Osteoblast (primary cell): Measurements from ENCODE around the gene TXNDC17. TPM values are rescaled to one million over a fixed set of nuclear protein-coding genes. Genes with fewer than 3 reads are reported as not detected.
A peak's percentile ranks its signal among the peaks of the same experiment; 100 is the strongest.

ENCODE experiments used
- DNase-seq: peaks from one replicate; pipeline ENCODE4 v3.0.0; 2011; ENCODE audit warnings: low spot score, mixed read lengths; ENCODE audit not compliant: insufficient read length; ENCODE audit errors: missing footprints
- H2AFZ ChIP-seq: 2 replicates; pipeline ENCODE4 v1.6.0; 2011; ENCODE audit warnings: mild to moderate bottlenecking, low read length
- H3K27ac ChIP-seq: 2 replicates; pipeline ENCODE4 v1.5.1; 2011; ENCODE audit warnings: mild to moderate bottlenecking, low read depth, low read length, moderate library complexity
- H3K27me3 ChIP-seq: 2 replicates; pipeline ENCODE4 v1.6.0; 2012; ENCODE audit warnings: mild to moderate bottlenecking, control low read depth, inconsistent platforms, low read length, moderate library complexity; ENCODE audit not compliant: insufficient read depth
- H3K36me3 ChIP-seq: 2 replicates; pipeline ENCODE4 v1.5.1; 2011; ENCODE audit warnings: mild to moderate bottlenecking, low read length, control low read depth, moderate library complexity; ENCODE audit not compliant: insufficient read depth
- H3K4me1 ChIP-seq: 2 replicates; pipeline ENCODE4 v1.5.1; 2011; ENCODE audit warnings: mild to moderate bottlenecking, low read length, control low read depth, moderate library complexity; ENCODE audit not compliant: insufficient read depth
- H3K4me2 ChIP-seq: 2 replicates; pipeline ENCODE4 v1.6.0; 2011; ENCODE audit warnings: mild to moderate bottlenecking, low read length; ENCODE audit not compliant: insufficient read depth
- H3K4me3 ChIP-seq: fragments of 200-600 bp; sonication (generic); 3 replicates; pipeline ENCODE4 v1.5.1; 2012; ENCODE audit warnings: mild to moderate bottlenecking, low read length, inconsistent platforms; ENCODE audit not compliant: insufficient read depth
- H3K79me2 ChIP-seq: 2 replicates; pipeline ENCODE4 v1.6.0; 2012; ENCODE audit warnings: mild to moderate bottlenecking, low read length, control low read depth, inconsistent platforms; ENCODE audit not compliant: insufficient read depth
- H3K9me3 ChIP-seq: 2 replicates; pipeline ENCODE4 v1.5.1; 2011; ENCODE audit warnings: low read depth, low read length, control low read depth
- H4K20me1 ChIP-seq: 2 replicates; pipeline ENCODE4 v1.6.0; 2012; ENCODE audit warnings: mild to moderate bottlenecking, low read length, control low read depth; ENCODE audit not compliant: insufficient read depth
- CTCF ChIP-seq: IDR thresholded peaks from 2 replicates; pipeline ENCODE4 v1.5.1; 2011; ENCODE audit warnings: mild to moderate bottlenecking, low read depth, low read length, moderate library complexity; ENCODE audit errors: extremely low read depth
- total RNA-seq: library from RNA; depleted of rRNA; stranded (reverse); fragments of >200 nt; gene quantifications from 2 replicates; pipeline ENCODE4 v1.2.3, GENCODE V29; 2012

Gene TXNDC17
- total RNA-seq, 1 donor: 70.6 TPM

- peaks cover 2% of the 10 kb centered on the region for H4K20me1 ChIP-seq
- no peak overlapping the region for H3K4me3 ChIP-seq
- no peak overlapping the region for H3K27ac ChIP-seq
- H3K79me2 ChIP-seq: no peaks in the 10 kb centered on the region
- TF ChIP-seq CTCF: no peak
- H3K4me2 ChIP-seq: no peak overlapping the region
- no peak for DNase-seq
- no peaks in the 10 kb centered on the region for H3K36me3 ChIP-seq
- no peak overlapping the region for H2AFZ ChIP-seq
- H3K9me3 ChIP-seq: no peaks in the 10 kb centered on the region
- peaks cover 4% of the 10 kb centered on the region for H3K4me1 ChIP-seq
- H3K27me3 ChIP-seq: peaks cover 35% of the 10 kb centered on the region
Observed at GRCh38 chr17:6676802-6677157, 35.9 kb downstream of the TXNDC17 start.

GRCh38 chr17:6677158-6677831 is 36.4 kb downstream of the TXNDC17 start:
- Histone ChIP-seq H3K27ac (no peak overlapping the region), H3K36me3 (no peaks in the 10 kb centered on the region), H4K20me1 (peaks cover 2% of the 10 kb centered on the region), H3K4me2 (no peak overlapping the region), H3K79me2 (no peaks in the 10 kb centered on the region), H3K9me3 (no peaks in the 10 kb centered on the region), H3K27me3 (peaks cover 39% of the 10 kb centered on the region), H3K4me1 (peaks cover 4% of the 10 kb centered on the region), H2AFZ (no peak overlapping the region), H3K4me3 (no peak overlapping the region)
- DNase-seq: peak; percentile 95
- no peak for TF ChIP-seq CTCF

GRCh38 chr17:6677946-6678345 is 37.1 kb downstream of the TXNDC17 start:
- H3K36me3 ChIP-seq: no peaks in the 10 kb centered on the region
- H4K20me1 ChIP-seq: peaks cover 2% of the 10 kb centered on the region
- no peak for TF ChIP-seq CTCF
- H3K9me3 ChIP-seq: no peaks in the 10 kb centered on the region
- H3K4me1 ChIP-seq: peaks cover 4% of the 10 kb centered on the region
- DNase-seq: no peak
- H2AFZ ChIP-seq: no peak overlapping the region
- peaks cover 44% of the 10 kb centered on the region for H3K27me3 ChIP-seq
- H3K4me2 ChIP-seq: no peak overlapping the region
- H3K79me2 ChIP-seq: no peaks in the 10 kb centered on the region
- no peak overlapping the region for H3K27ac ChIP-seq
- no peak overlapping the region for H3K4me3 ChIP-seq

GRCh38 chr17:6679241-6679640 is 38.4 kb downstream of the TXNDC17 start:
- Histone ChIP-seq H3K4me3 (no peak overlapping the region), H3K36me3 (no peaks in the 10 kb centered on the region), H3K27me3 (peaks cover 44% of the 10 kb centered on the region), H3K27ac (no peak overlapping the region), H4K20me1 (peaks cover 2% of the 10 kb centered on the region), H3K9me3 (no peaks in the 10 kb centered on the region), H3K4me2 (no peak overlapping the region), H3K79me2 (no peaks in the 10 kb centered on the region), H2AFZ (no peak overlapping the region), H3K4me1 (peaks cover 4% of the 10 kb centered on the region)
- no peak for TF ChIP-seq CTCF
- DNase-seq: no peak
